WERI-Rb-1 (cell line): ENCODE data around the gene UNC5B.
A peak's percentile ranks its signal among the peaks of the same experiment; 100 is the strongest.

Source experiments
- DNase-seq: peaks from one replicate; pipeline ENCODE4 v3.0.0-alpha.2; 2020
- H3K27ac ChIP-seq: fragments of 250-450 bp; sonication (Bioruptor Pico); 2 replicates; pipeline ENCODE4 v1.5.1; 2020; ENCODE audit warnings: mild to moderate bottlenecking, moderate library complexity
- H3K27me3 ChIP-seq: fragments of 250-450 bp; sonication (Bioruptor Pico); 2 replicates; pipeline ENCODE4 v1.5.1; 2021; ENCODE audit warnings: mild to moderate bottlenecking, low read depth, moderate library complexity; ENCODE audit not compliant: insufficient read depth, severe bottlenecking
- H3K36me3 ChIP-seq: fragments of 250-450 bp; sonication (Bioruptor Pico); 2 replicates; pipeline ENCODE4 v1.5.1; 2020; ENCODE audit warnings: mild to moderate bottlenecking, moderate library complexity
- H3K4me3 ChIP-seq: 2 replicates; pipeline ENCODE4 v1.5.1; 2011; ENCODE audit warnings: low read depth, mild to moderate bottlenecking, control low read depth, low read length
- H3K9me3 ChIP-seq: fragments of 250-450 bp; sonication (Bioruptor Pico); 2 replicates; pipeline ENCODE4 v1.5.1; 2021; ENCODE audit warnings: mild to moderate bottlenecking, moderate library complexity; ENCODE audit not compliant: severe bottlenecking
- CTCF ChIP-seq: IDR thresholded peaks from 2 replicates; pipeline ENCODE4 v1.5.1; 2011; ENCODE audit warnings: low read depth, mild to moderate bottlenecking, control low read depth, inconsistent platforms, low read length

Gene UNC5B

GRCh38 chr10:71221586-71222202 lies 9.3 kb downstream of the UNC5B start:
- Histone ChIP-seq H3K27ac (no peak overlapping the region; the same call in 1 of the 2 replicates), H3K36me3 (no peaks in the 10 kb centered on the region; the same call in 1 of the 2 replicates), H3K4me3 (no peak overlapping the region), H3K9me3 (no peaks in the 10 kb centered on the region), H3K27me3 (no peaks in the 10 kb centered on the region)
- DNase-seq: no peak
- TF ChIP-seq CTCF: no peak

GRCh38 chr10:71222601-71223346 lies 10.4 kb downstream of the UNC5B start:
- H3K27me3 ChIP-seq: no peaks in the 10 kb centered on the region
- no peaks in the 10 kb centered on the region for H3K9me3 ChIP-seq
- peak; percentile 88 for DNase-seq
- peak; percentile 73 for TF ChIP-seq CTCF
- H3K27ac ChIP-seq: peak overlapping the region; percentile 54
- H3K36me3 ChIP-seq: no peaks in the 10 kb centered on the region; the same call in 1 of the 2 replicates
- H3K4me3 ChIP-seq: no peak overlapping the region

GRCh38 chr10:71223347-71224058 lies 11.1 kb downstream of the UNC5B start:
- no peak for DNase-seq
- no peak overlapping the region for H3K4me3 ChIP-seq
- H3K36me3 ChIP-seq: no peaks in the 10 kb centered on the region; the same call in 1 of the 2 replicates
- peak overlapping the region; percentile 54 for H3K27ac ChIP-seq
- TF ChIP-seq CTCF: no peak
- H3K9me3 ChIP-seq: no peaks in the 10 kb centered on the region
- no peaks in the 10 kb centered on the region for H3K27me3 ChIP-seq

- H3K27me3 ChIP-seq: no peaks in the 10 kb centered on the region
- H3K36me3 ChIP-seq: no peaks in the 10 kb centered on the region; the same call in 1 of the 2 replicates
- no peak for DNase-seq
- no peak overlapping the region for H3K4me3 ChIP-seq
- TF ChIP-seq CTCF: no peak
- no peaks in the 10 kb centered on the region for H3K9me3 ChIP-seq
- H3K27ac ChIP-seq: no peak overlapping the region
Measured at GRCh38 chr10:71225291-71226058, 13.1 kb downstream of the UNC5B start.

GRCh38 chr10:71228875-71229675 lies 16.7 kb downstream of the UNC5B start:
- no peaks in the 10 kb centered on the region for H3K9me3 ChIP-seq
- H3K36me3 ChIP-seq: no peaks in the 10 kb centered on the region
- TF ChIP-seq CTCF: no peak
- no peak for DNase-seq
- H3K27ac ChIP-seq: no peak overlapping the region
- H3K27me3 ChIP-seq: no peaks in the 10 kb centered on the region
- no peak overlapping the region for H3K4me3 ChIP-seq
